Activated CD4-positive, alpha-beta T cell treated with anti-CD3 and anti-CD28 coated beads for 4 hours (primary cell): ENCODE measurements around the gene CNTFR.
"Not testable (repeated sequence)": the region's sequence is repeated elsewhere in the genome, so short reads cannot be mapped to it uniquely, and the experiment has no call there.

Experiments used
- DNase-seq, 2 donors: peaks; one replicate each; pipeline ENCODE4 v3.0.0-alpha.2; 2020

CNTFR gene

GRCh38 chr9:34552986-34553385, 36.5 kb downstream of the CNTFR start:
- no peak for DNase-seq

GRCh38 chr9:34552606-34552981, 36.9 kb downstream of the CNTFR start:
- no peak for DNase-seq

GRCh38 chr9:34551751-34552605, 37.5 kb downstream of the CNTFR start:
- no peak for DNase-seq

GRCh38 chr9:34550681-34551270, 38.7 kb downstream of the CNTFR start:
- no peak for DNase-seq

- no peak for DNase-seq
Observed at GRCh38 chr9:34550016-34550680, 39.4 kb downstream of the CNTFR start.

- no peak for DNase-seq
Observed at GRCh38 chr9:34549407-34549732, 40.2 kb downstream of the CNTFR start.

GRCh38 chr9:34547960-34548611, 41.4 kb downstream of the CNTFR start:
- DNase-seq, result peak in 1 of 2 donors; percentile 16

- DNase-seq, result peak; percentile 24 to 29
Observed at GRCh38 chr9:34546834-34547827, 42.4 kb downstream of the CNTFR start.

- DNase-seq, result no peak
Observed at GRCh38 chr9:34546102-34546833, 43.3 kb downstream of the CNTFR start.

- no peak for DNase-seq
Observed at GRCh38 chr9:34545497-34545896, 44.0 kb downstream of the CNTFR start.

- DNase-seq, result no peak
Observed at GRCh38 chr9:34544035-34544434, 45.5 kb downstream of the CNTFR start.

- DNase-seq, result no peak
Observed at GRCh38 chr9:34541540-34541939, 48.0 kb downstream of the CNTFR start.

- DNase-seq, result no peak
Observed at GRCh38 chr9:34540827-34541226, 48.7 kb downstream of the CNTFR start.

GRCh38 chr9:34536685-34537084, 52.8 kb downstream of the CNTFR start:
- no peak for DNase-seq

- not testable (repeated sequence) for DNase-seq
Observed at GRCh38 chr9:34532041-34532440, 57.5 kb downstream of the CNTFR start.

GRCh38 chr9:34526026-34526425, 63.5 kb downstream of the CNTFR start:
- DNase-seq, result no peak

- no peak for DNase-seq
Observed at GRCh38 chr9:34524349-34524748, 65.2 kb downstream of the CNTFR start.

- peak; percentile 81 to 85 for DNase-seq
Observed at GRCh38 chr9:34522971-34523797, 66.3 kb downstream of the CNTFR start, which contains the start of gene ENHO. ENHO (minus strand) TSS chr9:34522990; CDS start chr9:34521695, 1,295 bp downstream.

- no peak for DNase-seq
Observed at GRCh38 chr9:34522091-34522887, 67.2 kb downstream of the CNTFR start.
